ENCODE measurements around the gene TNFRSF21.
A peak's percentile ranks its signal among the peaks of the same experiment; 100 is the strongest.

The TNFRSF21 gene

GRCh38 chr6:47207261-47207660 is 102.4 kb downstream of the TNFRSF21 start:
- DNase-seq: no peak

- no peak for DNase-seq
Measured at GRCh38 chr6:47206626-47207025, 103.1 kb downstream of the TNFRSF21 start.

- DNase-seq: no peak
Measured at GRCh38 chr6:47203938-47204611, 105.6 kb downstream of the TNFRSF21 start.

- DNase-seq: peak; percentile 59 to 87 (median 68)
Measured at GRCh38 chr6:47203266-47203937, 106.3 kb downstream of the TNFRSF21 start.

GRCh38 chr6:47202644-47203205 is 107.0 kb downstream of the TNFRSF21 start:
- DNase-seq: no peak

GRCh38 chr6:47200536-47201334 is 109.0 kb downstream of the TNFRSF21 start:
- DNase-seq: no peak

GRCh38 chr6:47197682-47198640 is 111.7 kb downstream of the TNFRSF21 start:
- peak in 1 of 4 experiments; percentile 22 for DNase-seq

GRCh38 chr6:47196113-47196512 is 113.6 kb downstream of the TNFRSF21 start:
- DNase-seq: peak in 2 of 4 experiments; percentile 4 to 16

- no peak for DNase-seq
Measured at GRCh38 chr6:47195011-47195650, 114.6 kb downstream of the TNFRSF21 start.

- DNase-seq: no peak
Measured at GRCh38 chr6:47188588-47189021, 121.1 kb downstream of the TNFRSF21 start.

GRCh38 chr6:47187893-47188587 is 121.7 kb downstream of the TNFRSF21 start:
- no peak for DNase-seq

- DNase-seq: no peak
Measured at GRCh38 chr6:47187113-47187512, 122.6 kb downstream of the TNFRSF21 start.

GRCh38 chr6:47182291-47182957 is 127.3 kb downstream of the TNFRSF21 start:
- DNase-seq: no peak

- no peak for DNase-seq
Measured at GRCh38 chr6:47181681-47182080, 128.0 kb downstream of the TNFRSF21 start.

All from suppressor macrophage (primary cell).